ENCODE results near the gene ADH4. TPM values are rescaled to one million over a fixed set of nuclear protein-coding genes. Genes with fewer than 3 reads are reported as not detected.
"Not testable (repeated sequence)": the region's sequence is repeated elsewhere in the genome, so short reads cannot be mapped to it uniquely, and the experiment has no call there.

The ADH4 gene
- total RNA-seq, 1 experiment from 2014 or later, result not detected

GRCh38 chr4:99082192-99082591, 61.9 kb downstream of the ADH4 start:
- Histone ChIP-seq H2BK15ac (ENCODE audit: low read depth, low read length) (no peak overlapping the region), H2BK20ac (ENCODE audit: low read depth, low read length, poor library complexity, severe bottlenecking) (no peak overlapping the region), H3K79me1 (ENCODE audit: insufficient read depth, low read depth, low read length, poor library complexity, severe bottlenecking) (peaks cover 3% of the 10 kb centered on the region), H4K20me1 (ENCODE audit: control insufficient read depth, insufficient read depth, insufficient read length) (no peaks in the 10 kb centered on the region), H4K8ac (replicated peaks; ENCODE audit: insufficient read length, low read depth, low read length) (no peak overlapping the region), H3K4me1 (ENCODE audit: insufficient read depth, low read length) (no peaks in the 10 kb centered on the region), H3K79me2 (ENCODE audit: insufficient read depth, low read length) (peaks cover 4% of the 10 kb centered on the region; the same call in 1 of the 2 replicates), H3K23ac (ENCODE audit: insufficient read length, low read depth, low read length) (no peak overlapping the region), H2AFZ (ENCODE audit: low read length) (no peak overlapping the region), H3K9me3 (ENCODE audit: control insufficient read depth, low read depth, low read length) (no peaks in the 10 kb centered on the region), H4K5ac (ENCODE audit: insufficient read length, low read depth, low read length) (no peak overlapping the region), H3K27me3 (ENCODE audit: insufficient read depth, low read length) (no peaks in the 10 kb centered on the region), H3T11ph (ENCODE audit: low read length) (no peak overlapping the region), H3K4me2 (ENCODE audit: insufficient read depth, insufficient read length, low read length) (no peak overlapping the region), H3K4ac (ENCODE audit: low read depth, low read length) (no peak overlapping the region), H2AK5ac (ENCODE audit: insufficient read length, low read length) (no peak overlapping the region), H2BK12ac (ENCODE audit: insufficient read length, low read depth, low read length) (no peak overlapping the region), H3K23me2 (ENCODE audit: insufficient read length, low read depth, low read length, poor library complexity, severe bottlenecking) (no peaks in the 10 kb centered on the region), H3K18ac (ENCODE audit: insufficient read length, low read depth, low read length) (no peak overlapping the region), H3K9ac (ENCODE audit: extremely low read depth, insufficient read length, low read length) (no peak overlapping the region), H3K27ac (ENCODE audit: insufficient read length, low read depth, low read length) (no peak overlapping the region), H3K56ac (ENCODE audit: insufficient read length, low read depth, low read length) (no peak overlapping the region), H4K91ac (ENCODE audit: insufficient read length, low read depth, low read length) (no peak overlapping the region), H3K14ac (ENCODE audit: insufficient read depth, low read length) (no peak overlapping the region), H2BK120ac (ENCODE audit: low read depth, low read length, poor library complexity, severe bottlenecking) (no peak overlapping the region), H2BK5ac (ENCODE audit: insufficient read length, low read length) (no peak overlapping the region)
- peaks cover 6 to 7% of the 10 kb centered on the region in 2 experiments; a peak in 3 of 4 replicates for H3K4me1 Mint-ChIP-seq
- no peaks in the 10 kb centered on the region for H3K9me3 Mint-ChIP-seq
- no peak overlapping the region for H3K4me3 Mint-ChIP-seq
- no peaks in the 10 kb centered on the region for H3K27me3 Mint-ChIP-seq (ENCODE audit: low read depth)
- WGBS (ENCODE audit: extremely low coverage, insufficient read length, low lambda C conversion rate), result no CpG with 5 or more reads among the region's 5 CpGs
- DNase-seq, result no peak
- no peak overlapping the region; a peak in 1 of 7 replicates for H3K27ac Mint-ChIP-seq
- TF ChIP-seq CTCF (conservative IDR thresholded peaks at IDR 0.05), result no peak
- peaks cover 45 to 83% (median 82%) of the 10 kb centered on the region in 3 experiments; a peak in 6 of 7 replicates for H3K36me3 Mint-ChIP-seq (ENCODE audit: insufficient read depth in 1 of 3, low read depth in 3 of 3)

DNA sequence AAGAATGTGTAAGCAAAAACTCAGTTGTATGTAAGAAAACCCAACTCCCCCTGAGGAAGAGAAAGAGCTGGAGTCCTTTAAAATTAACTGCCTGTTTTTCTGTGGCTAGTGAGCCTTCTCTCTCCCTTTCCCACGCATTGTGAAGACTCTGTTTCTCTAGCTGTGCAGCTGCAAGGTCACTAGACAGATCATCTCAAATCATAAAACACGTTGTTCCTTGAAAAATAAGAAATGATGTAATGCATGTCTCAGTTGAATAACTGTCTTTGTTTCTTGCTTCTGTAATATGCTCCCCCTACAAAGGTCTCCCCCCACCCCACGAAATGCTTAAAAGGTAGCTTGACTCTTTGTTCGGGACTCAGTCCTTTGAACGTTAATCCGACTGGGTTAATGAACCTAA, 63.2 kb downstream of the ADH4 start:
- H2BK120ac ChIP-seq (ENCODE audit: low read depth, low read length, poor library complexity, severe bottlenecking); H2BK20ac ChIP-seq (ENCODE audit: low read depth, low read length, poor library complexity, severe bottlenecking); H3K27ac Mint-ChIP-seq; H3K79me1 ChIP-seq (ENCODE audit: insufficient read depth, low read depth, low read length, poor library complexity, severe bottlenecking); H3K27me3 ChIP-seq (ENCODE audit: insufficient read depth, low read length); H3K23me2 ChIP-seq (ENCODE audit: insufficient read length, low read depth, low read length, poor library complexity, severe bottlenecking); H3K27me3 Mint-ChIP-seq (ENCODE audit: low read depth); H3T11ph ChIP-seq (ENCODE audit: low read length); H4K8ac ChIP-seq (replicated peaks; ENCODE audit: insufficient read length, low read depth, low read length); H2BK15ac ChIP-seq (ENCODE audit: low read depth, low read length); H3K14ac ChIP-seq (ENCODE audit: insufficient read depth, low read length); H2AK5ac ChIP-seq (ENCODE audit: insufficient read length, low read length); H2BK12ac ChIP-seq (ENCODE audit: insufficient read length, low read depth, low read length); H3K79me2 ChIP-seq (ENCODE audit: insufficient read depth, low read length); H3K4me2 ChIP-seq (ENCODE audit: insufficient read depth, insufficient read length, low read length); H3K56ac ChIP-seq (ENCODE audit: insufficient read length, low read depth, low read length); H3K9me3 Mint-ChIP-seq; H4K91ac ChIP-seq (ENCODE audit: insufficient read length, low read depth, low read length); H3K27ac ChIP-seq (ENCODE audit: insufficient read length, low read depth, low read length); H3K18ac ChIP-seq (ENCODE audit: insufficient read length, low read depth, low read length); H3K4me3 Mint-ChIP-seq; H3K9ac ChIP-seq (ENCODE audit: extremely low read depth, insufficient read length, low read length); H3K4me1 ChIP-seq (ENCODE audit: insufficient read depth, low read length); H3K9me3 ChIP-seq (ENCODE audit: control insufficient read depth, low read depth, low read length); H2AFZ ChIP-seq (ENCODE audit: low read length); H3K23ac ChIP-seq (ENCODE audit: insufficient read length, low read depth, low read length); H4K5ac ChIP-seq (ENCODE audit: insufficient read length, low read depth, low read length); H4K20me1 ChIP-seq (ENCODE audit: control insufficient read depth, insufficient read depth, insufficient read length); DNase-seq; H3K4me1 Mint-ChIP-seq; H3K4ac ChIP-seq (ENCODE audit: low read depth, low read length); H2BK5ac ChIP-seq (ENCODE audit: insufficient read length, low read length): not testable (repeated sequence)
- H3K36me3 Mint-ChIP-seq (ENCODE audit: insufficient read depth in 1 of 3, low read depth in 3 of 3), result peaks cover 52 to 90% (median 86%) of the 10 kb centered on the region in 3 experiments; a peak in 6 of 7 replicates
- WGBS (ENCODE audit: extremely low coverage, insufficient read length, low lambda C conversion rate), result no CpG with 5 or more reads among the region's 6 CpGs
